ENCODE results near the gene SPRR2B.
"Not testable (repeated sequence)": the region's sequence is repeated elsewhere in the genome, so short reads cannot be mapped to it uniquely, and the experiment has no call there.

Gene SPRR2B

DNA sequence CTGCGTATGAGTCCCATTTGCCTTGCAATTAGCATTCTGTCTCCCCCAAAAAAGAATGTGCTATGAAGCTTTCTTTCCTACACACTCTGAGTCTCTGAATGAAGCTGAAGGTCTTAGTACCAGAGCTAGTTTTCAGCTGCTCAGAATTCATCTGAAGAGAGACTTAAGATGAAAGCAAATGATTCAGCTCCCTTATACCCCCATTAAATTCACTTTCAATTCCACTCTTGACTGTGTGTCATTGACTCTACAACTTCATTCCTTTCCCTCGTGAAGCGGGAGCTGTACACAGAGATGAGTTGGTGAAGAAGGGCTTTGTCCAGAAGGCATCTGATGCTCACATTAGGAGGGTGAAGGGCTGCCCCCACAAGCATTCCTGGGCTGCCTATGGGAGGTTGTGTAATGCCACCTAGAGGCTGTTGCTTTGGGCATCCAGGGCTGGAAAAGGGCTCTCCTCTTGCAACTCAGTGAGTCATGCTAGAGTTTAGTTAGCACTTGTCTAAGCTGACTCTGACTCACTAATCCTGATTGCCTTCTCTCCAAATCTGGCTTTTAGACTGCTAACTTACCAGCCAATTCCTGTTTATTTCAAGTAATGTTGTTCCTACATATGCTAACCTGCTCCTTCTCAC, 38.6 kb downstream of the SPRR2B start:
- peak; percentile 69 for DNase-seq (ENCODE audit: low spot score)

GRCh38 chr1:153032073-153032472, 39.3 kb downstream of the SPRR2B start:
- DNase-seq (ENCODE audit: low spot score) = no peak

DNA sequence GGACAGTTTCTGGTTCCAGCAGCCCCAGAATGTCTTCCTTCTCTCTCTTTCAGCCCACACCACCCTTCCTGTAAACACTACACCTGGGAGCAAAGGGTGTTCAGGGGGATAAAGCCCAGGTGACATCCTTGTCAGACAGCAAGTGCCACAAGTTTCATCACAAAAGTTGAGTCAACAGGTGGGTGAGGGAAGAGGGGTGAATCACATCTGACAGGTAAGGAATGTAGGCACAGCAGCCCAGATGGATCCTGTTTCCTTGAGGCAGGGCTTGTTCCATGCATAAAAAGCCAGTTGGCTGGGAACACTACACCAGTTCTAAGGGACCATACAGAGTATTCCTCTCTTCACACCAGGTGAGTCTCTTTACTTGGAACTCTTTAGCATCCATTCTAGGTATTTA, 40.5 kb downstream of the SPRR2B start, which contains the start of gene SPRR1B:
Gene SPRR1B (plus strand): TSS at position 309 of the 400 bp plus-strand sequence. CDS start 1,143 bp downstream, outside the sequence.
- no peak for DNase-seq (ENCODE audit: low spot score)

DNA sequence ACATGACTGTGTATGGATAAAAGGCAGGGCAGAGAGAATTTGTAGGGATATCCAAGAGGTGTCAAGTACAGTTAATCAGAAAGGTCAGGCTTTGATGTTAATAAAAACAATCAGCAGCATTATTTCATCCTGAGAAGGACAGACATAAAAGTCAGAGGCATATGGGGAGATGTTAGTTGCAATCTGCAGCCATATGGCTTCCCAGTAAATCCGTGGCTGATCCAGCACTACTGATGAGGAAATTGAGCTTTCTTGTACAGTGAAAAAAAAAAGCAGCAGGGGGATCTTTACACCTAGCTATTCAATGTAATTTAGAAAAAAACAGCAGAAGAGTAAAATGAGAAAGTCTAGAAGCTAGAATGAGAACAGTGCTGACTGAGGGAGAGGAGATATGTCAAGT, 42.6 kb downstream of the SPRR2B start:
- no peak for DNase-seq (ENCODE audit: low spot score)

- no peak for DNase-seq (ENCODE audit: low spot score)
These were observed 45.6 kb downstream of the SPRR2B start for GRCh38 chr1:153025797-153026196.

- no peak for DNase-seq (ENCODE audit: low spot score)
These were observed 47.0 kb downstream of the SPRR2B start for GRCh38 chr1:153024413-153024812.

- no peak for DNase-seq (ENCODE audit: low spot score)
These were observed 48.3 kb downstream of the SPRR2B start for GRCh38 chr1:153023109-153023508.

DNA sequence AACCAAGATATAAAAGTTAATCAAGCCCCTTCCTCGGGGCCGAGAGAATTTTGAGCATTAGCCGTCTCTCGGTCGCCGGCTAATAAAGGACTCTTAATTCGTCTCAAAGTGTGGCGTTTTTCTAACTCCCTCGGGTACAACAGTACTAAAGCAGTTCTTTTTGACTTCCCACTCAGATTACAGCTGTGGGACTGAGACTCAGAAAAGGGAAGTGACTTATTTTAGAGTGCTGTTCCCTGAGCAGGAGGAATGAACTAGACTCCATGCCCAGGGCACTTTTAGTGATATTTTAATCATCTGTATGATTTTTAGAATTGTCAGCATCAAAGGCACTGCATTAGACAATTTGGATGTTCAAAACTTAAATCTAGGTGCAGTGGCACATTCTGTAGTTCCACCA, 49.1 kb downstream of the SPRR2B start:
- not testable (repeated sequence) for DNase-seq (ENCODE audit: low spot score)

- DNase-seq (ENCODE audit: low spot score) = not testable (repeated sequence)
These were observed 49.6 kb downstream of the SPRR2B start for GRCh38 chr1:153021829-153022228.
